CD4-positive, alpha-beta T cell treated with Interleukin-17A for 1 hour (primary cell): ENCODE measurements around the gene GPR146.

ENCODE experiments used
- DNase-seq: peaks from one replicate; pipeline ENCODE4 v3.0.0-alpha.2; 2020

The GPR146 gene

GRCh38 chr7:1096156-1097119, 52.1 kb downstream of the GPR146 start:
- DNase-seq, result no peak

- DNase-seq, result no peak
Measured at GRCh38 chr7:1097120-1097504, 52.8 kb downstream of the GPR146 start.

GRCh38 chr7:1098243-1099153, 54.2 kb downstream of the GPR146 start:
- DNase-seq, result no peak

GRCh38 chr7:1099154-1099542, 54.8 kb downstream of the GPR146 start:
- DNase-seq, result no peak

- no peak for DNase-seq
Measured at GRCh38 chr7:1099637-1100036, 55.3 kb downstream of the GPR146 start.

GRCh38 chr7:1100386-1100785, 56.0 kb downstream of the GPR146 start:
- DNase-seq, result no peak

- no peak for DNase-seq
Measured at GRCh38 chr7:1100834-1101562, 56.7 kb downstream of the GPR146 start.

GRCh38 chr7:1101563-1102431, 57.5 kb downstream of the GPR146 start:
- DNase-seq, result no peak

- DNase-seq, result peak; percentile 5
Measured at GRCh38 chr7:1103009-1103788, 58.9 kb downstream of the GPR146 start.

- no peak for DNase-seq
Measured at GRCh38 chr7:1103789-1104515, 59.6 kb downstream of the GPR146 start.

GRCh38 chr7:1104516-1105179, 60.3 kb downstream of the GPR146 start:
- no peak for DNase-seq

- no peak for DNase-seq
Measured at GRCh38 chr7:1105189-1105588, 60.8 kb downstream of the GPR146 start.

- DNase-seq, result no peak
Measured at GRCh38 chr7:1106063-1106792, 61.9 kb downstream of the GPR146 start.

- no peak for DNase-seq
Measured at GRCh38 chr7:1106793-1107421, 62.6 kb downstream of the GPR146 start.

GRCh38 chr7:1108264-1108920, 64.0 kb downstream of the GPR146 start:
- no peak for DNase-seq
